HG03060 (cell line): ENCODE measurements around the gene HPD.

Experiments
- ATAC-seq: cut with Tn5 transposase; IDR thresholded peaks from one replicate; pipeline ENCODE4 v1.9.1; 2021; ENCODE audit warnings: low read depth, moderate number of reproducible peaks; ENCODE audit not compliant: unreplicated experiment

The HPD gene

GRCh38 chr12:121829250-121829918 lies 29.3 kb downstream of the HPD start:
- ATAC-seq = no peak

- no peak for ATAC-seq
These were observed 29.8 kb downstream of the HPD start for GRCh38 chr12:121828826-121829225.

- no peak for ATAC-seq
These were observed 30.4 kb downstream of the HPD start for GRCh38 chr12:121828306-121828705.

- no peak for ATAC-seq
These were observed 31.1 kb downstream of the HPD start for GRCh38 chr12:121827351-121828099.

- no peak for ATAC-seq
These were observed 32.1 kb downstream of the HPD start for GRCh38 chr12:121826318-121827150.

- ATAC-seq = no peak
These were observed 33.6 kb downstream of the HPD start for GRCh38 chr12:121825041-121825523.

- no peak for ATAC-seq
These were observed 34.9 kb downstream of the HPD start for GRCh38 chr12:121823727-121824115.

- no peak for ATAC-seq
These were observed 35.4 kb downstream of the HPD start for GRCh38 chr12:121823101-121823726.

GRCh38 chr12:121822393-121823100 lies 36.1 kb downstream of the HPD start:
- no peak for ATAC-seq

GRCh38 chr12:121820056-121820455 lies 38.6 kb downstream of the HPD start:
- no peak for ATAC-seq

- ATAC-seq = no peak
These were observed 39.3 kb downstream of the HPD start for GRCh38 chr12:121819212-121819949.

- no peak for ATAC-seq
These were observed 41.0 kb downstream of the HPD start for GRCh38 chr12:121817648-121818043.

- no peak for ATAC-seq
These were observed 41.6 kb downstream of the HPD start for GRCh38 chr12:121816925-121817647.

- ATAC-seq = no peak
These were observed 43.4 kb downstream of the HPD start for GRCh38 chr12:121815263-121815662.

GRCh38 chr12:121814429-121815119 lies 44.1 kb downstream of the HPD start:
- no peak for ATAC-seq

- ATAC-seq = no peak
These were observed 44.7 kb downstream of the HPD start for GRCh38 chr12:121813951-121814350.

- no peak for ATAC-seq
These were observed 45.5 kb downstream of the HPD start for GRCh38 chr12:121812921-121813896.
